Measurements from ENCODE around the gene SIK3. TPM values are rescaled to one million over a fixed set of nuclear protein-coding genes. Genes with fewer than 3 reads are reported as not detected.

Gene SIK3
- polyA plus RNA-seq, 1 experiment = 9.0 TPM

DNA sequence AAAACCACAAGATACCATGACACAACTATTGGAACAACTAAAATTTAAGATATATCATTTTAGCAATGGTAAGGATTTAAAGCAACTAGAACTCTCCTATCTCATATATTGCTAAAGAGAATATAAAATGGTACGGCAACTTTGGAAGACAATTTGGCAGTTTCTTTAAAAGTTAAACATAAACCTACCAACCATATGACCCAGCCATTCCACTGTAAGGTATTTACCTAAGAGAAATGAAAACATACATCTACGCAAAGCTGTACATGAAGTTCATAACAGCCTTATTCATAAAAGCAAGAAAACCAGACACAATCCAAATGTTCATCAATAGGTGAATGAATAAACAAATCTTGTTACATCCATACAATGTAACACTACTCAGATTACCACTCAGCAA, 31.3 kb downstream of the SIK3 start:
- Histone ChIP-seq H3K27ac (ENCODE audit: low read depth, low read length) (no peak overlapping the region), H3K27me3 (ENCODE audit: control insufficient read depth, insufficient read depth, low read length) (no peaks in the 10 kb centered on the region), H3K9me3 (ENCODE audit: control insufficient read depth, insufficient read depth, low read length) (no peaks in the 10 kb centered on the region), H3K4me3 (ENCODE audit: low read depth, low read length) (no peak overlapping the region)
- ChIA-PET POLR2A (interaction anchor here (0.6 to 0.7 kb wide), 2 partner anchors 14 to 107 kb away, joined by 3 to 4 read pairs; no protein-coding TSS in a partner anchor), CTCF (no interaction called here)
- TF ChIP-seq, protein P1, sequence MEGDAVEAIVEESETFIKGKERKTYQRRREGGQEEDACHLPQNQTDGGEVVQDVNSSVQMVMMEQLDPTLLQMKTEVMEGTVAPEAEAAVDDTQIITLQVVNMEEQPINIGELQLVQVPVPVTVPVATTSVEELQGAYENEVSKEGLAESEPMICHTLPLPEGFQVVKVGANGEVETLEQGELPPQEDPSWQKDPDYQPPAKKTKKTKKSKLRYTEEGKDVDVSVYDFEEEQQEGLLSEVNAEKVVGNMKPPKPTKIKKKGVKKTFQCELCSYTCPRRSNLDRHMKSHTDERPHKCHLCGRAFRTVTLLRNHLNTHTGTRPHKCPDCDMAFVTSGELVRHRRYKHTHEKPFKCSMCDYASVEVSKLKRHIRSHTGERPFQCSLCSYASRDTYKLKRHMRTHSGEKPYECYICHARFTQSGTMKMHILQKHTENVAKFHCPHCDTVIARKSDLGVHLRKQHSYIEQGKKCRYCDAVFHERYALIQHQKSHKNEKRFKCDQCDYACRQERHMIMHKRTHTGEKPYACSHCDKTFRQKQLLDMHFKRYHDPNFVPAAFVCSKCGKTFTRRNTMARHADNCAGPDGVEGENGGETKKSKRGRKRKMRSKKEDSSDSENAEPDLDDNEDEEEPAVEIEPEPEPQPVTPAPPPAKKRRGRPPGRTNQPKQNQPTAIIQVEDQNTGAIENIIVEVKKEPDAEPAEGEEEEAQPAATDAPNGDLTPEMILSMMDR (IDR thresholded peaks at IDR 0.05; ENCODE audit: low read depth, low read length) = no peak
- DNase-seq (ENCODE audit: low read depth, low spot score) = no peak

DNA sequence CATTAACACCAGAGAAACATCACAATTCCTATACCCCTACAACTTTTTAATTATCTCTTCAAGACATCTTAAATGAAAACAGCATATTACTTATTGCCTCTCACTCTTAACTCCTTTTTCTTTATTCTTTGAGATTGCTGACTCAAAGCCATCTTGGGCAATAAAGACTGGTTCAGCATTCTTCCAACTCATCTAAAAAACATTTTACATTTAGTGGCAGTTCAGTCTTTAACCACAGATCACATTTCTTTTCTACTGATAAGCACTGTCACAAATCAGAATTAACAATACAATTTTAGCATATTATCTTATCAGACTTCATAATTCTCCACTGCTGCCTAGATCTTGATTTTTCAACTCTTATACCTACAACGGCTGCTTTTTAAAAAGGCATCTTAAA, 34.0 kb downstream of the SIK3 start:
- Histone ChIP-seq H3K4me3 (ENCODE audit: low read depth, low read length) (no peak overlapping the region), H3K27ac (ENCODE audit: low read depth, low read length) (no peak overlapping the region), H3K9me3 (ENCODE audit: control insufficient read depth, insufficient read depth, low read length) (no peaks in the 10 kb centered on the region), H3K27me3 (ENCODE audit: control insufficient read depth, insufficient read depth, low read length) (no peaks in the 10 kb centered on the region)
- ChIA-PET POLR2A (no interaction called here), CTCF (no interaction called here)
- TF ChIP-seq, protein P1 (IDR thresholded peaks at IDR 0.05; ENCODE audit: low read depth, low read length) = no peak
- no peak for DNase-seq (ENCODE audit: low read depth, low spot score)

DNA sequence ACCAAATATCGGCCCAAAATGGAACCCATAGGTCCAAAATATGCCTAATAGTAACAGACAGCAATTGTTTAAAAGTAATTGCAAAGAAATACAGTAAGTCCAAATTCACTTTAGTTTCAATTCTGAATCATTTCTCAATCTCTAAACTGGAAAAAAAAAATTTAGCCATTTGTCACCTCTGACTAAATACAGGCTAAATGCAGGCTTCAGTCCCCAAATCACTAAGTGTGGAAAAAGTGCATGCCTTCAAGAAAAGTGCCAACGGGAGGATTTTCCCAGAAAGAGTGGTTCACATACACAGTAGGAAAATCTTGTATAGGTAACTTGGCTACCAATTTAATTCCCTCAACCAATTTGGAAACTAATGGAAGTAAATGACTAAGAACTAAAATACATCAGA, 35.7 kb downstream of the SIK3 start:
- TF ChIP-seq, protein P1 (IDR thresholded peaks at IDR 0.05; ENCODE audit: low read depth, low read length) = no peak
- DNase-seq (ENCODE audit: low read depth, low spot score) = no peak
- Histone ChIP-seq H3K9me3 (ENCODE audit: control insufficient read depth, insufficient read depth, low read length) (no peaks in the 10 kb centered on the region), H3K27ac (ENCODE audit: low read depth, low read length) (no peak overlapping the region), H3K27me3 (ENCODE audit: control insufficient read depth, insufficient read depth, low read length) (no peaks in the 10 kb centered on the region), H3K4me3 (ENCODE audit: low read depth, low read length) (no peak overlapping the region)
- ChIA-PET POLR2A (no interaction called here), CTCF (no interaction called here)

DNA sequence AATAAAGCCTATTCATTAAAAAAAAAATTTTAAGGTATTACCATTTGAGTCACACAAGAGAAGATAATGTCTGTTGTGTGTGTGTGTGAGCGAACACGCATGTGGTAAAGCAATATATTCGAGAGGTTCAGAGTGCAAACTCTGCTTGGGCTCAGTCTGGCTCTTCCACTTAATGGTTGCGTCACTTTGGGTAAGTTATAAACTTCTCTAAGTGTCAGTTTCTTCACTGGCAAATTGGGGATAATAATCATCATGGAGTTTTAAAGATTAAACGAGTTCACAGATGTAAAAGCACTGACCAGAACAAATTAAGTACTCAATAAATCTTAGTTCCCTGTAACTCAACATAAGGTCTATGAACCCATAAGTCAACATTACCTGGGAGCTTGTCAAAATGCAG, 37.0 kb downstream of the SIK3 start:
- TF ChIP-seq, protein P1 (IDR thresholded peaks at IDR 0.05; ENCODE audit: low read depth, low read length) = no peak
- Histone ChIP-seq H3K4me3 (ENCODE audit: low read depth, low read length) (no peak overlapping the region), H3K9me3 (ENCODE audit: control insufficient read depth, insufficient read depth, low read length) (no peaks in the 10 kb centered on the region), H3K27me3 (ENCODE audit: control insufficient read depth, insufficient read depth, low read length) (no peaks in the 10 kb centered on the region), H3K27ac (ENCODE audit: low read depth, low read length) (no peak overlapping the region)
- no peak for DNase-seq (ENCODE audit: low read depth, low spot score)
- ChIA-PET POLR2A (no interaction called here), CTCF (no interaction called here)

DNA sequence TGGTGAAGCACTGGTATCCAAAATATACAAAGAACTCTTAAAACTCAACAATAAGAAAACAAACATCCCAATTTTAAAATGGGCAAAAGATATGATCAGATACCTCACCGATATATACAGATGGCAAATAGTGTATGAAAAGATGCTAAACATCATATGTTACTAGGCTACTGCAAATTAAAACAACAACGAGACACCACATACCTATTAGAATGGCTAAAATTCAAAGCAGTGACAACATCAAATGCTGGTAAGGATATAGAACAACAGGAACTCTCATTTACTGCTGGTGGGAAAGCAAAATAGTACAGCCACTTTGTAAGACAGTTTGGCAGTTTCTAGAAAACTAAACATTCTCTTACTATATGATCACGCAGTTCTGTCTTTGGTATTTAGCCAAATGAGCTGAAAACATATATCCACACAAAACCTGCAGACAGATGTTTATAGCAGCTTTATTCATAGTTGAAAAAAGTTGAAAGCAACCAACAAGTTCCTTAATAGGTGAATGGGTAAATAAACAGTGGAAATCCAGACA, 38.5 kb downstream of the SIK3 start:
- Histone ChIP-seq H3K27me3 (ENCODE audit: control insufficient read depth, insufficient read depth, low read length) (no peaks in the 10 kb centered on the region), H3K27ac (ENCODE audit: low read depth, low read length) (no peak overlapping the region), H3K4me3 (ENCODE audit: low read depth, low read length) (no peak overlapping the region), H3K9me3 (ENCODE audit: control insufficient read depth, insufficient read depth, low read length) (no peaks in the 10 kb centered on the region)
- CTCF ChIA-PET = interaction anchor here (1.0 to 1.2 kb wide), 2 partner anchors 33 to 47 kb away, joined by 3 to 4 read pairs; no protein-coding TSS in a partner anchor
- POLR2A ChIA-PET = no interaction called here
- no peak for DNase-seq (ENCODE audit: low read depth, low spot score)
- TF ChIP-seq, protein P1 (IDR thresholded peaks at IDR 0.05; ENCODE audit: low read depth, low read length) = no peak
